T-helper 2 cell treated with Interferon-gamma antibody and Interleukin-4, amounts not matched to agents 5 μg/mL and 100 μg/mL, for 36 hours (primary cell): Measurements from ENCODE around the gene SEPTIN11.
"Not testable (repeated sequence)": the region's sequence is repeated elsewhere in the genome, so short reads cannot be mapped to it uniquely, and the experiment has no call there.

Experiments used
- DNase-seq: peaks from one replicate; pipeline ENCODE4 v3.0.0; 2021; ENCODE audit warnings: low spot score
- H3K27ac Mint-ChIP-seq: one replicate; pipeline ENCODE4 v1.8.0; 2021; ENCODE audit warnings: mild to moderate bottlenecking, mixed read lengths
- H3K27me3 Mint-ChIP-seq: one replicate; pipeline ENCODE4 v1.8.0; 2021; ENCODE audit warnings: low read depth, mixed read lengths
- H3K36me3 Mint-ChIP-seq: one replicate; pipeline ENCODE4 v1.8.0; 2021; ENCODE audit warnings: low read depth, mixed read lengths
- H3K4me1 Mint-ChIP-seq: one replicate; pipeline ENCODE4 v1.8.0; 2021; ENCODE audit warnings: low read depth, mixed read lengths
- H3K4me3 Mint-ChIP-seq: one replicate; pipeline ENCODE4 v1.8.0; 2022; ENCODE audit warnings: mild to moderate bottlenecking, moderate library complexity, mixed read lengths
- H3K9me3 Mint-ChIP-seq: one replicate; pipeline ENCODE4 v1.8.0; 2021; ENCODE audit warnings: mixed read lengths

Gene SEPTIN11

DNA sequence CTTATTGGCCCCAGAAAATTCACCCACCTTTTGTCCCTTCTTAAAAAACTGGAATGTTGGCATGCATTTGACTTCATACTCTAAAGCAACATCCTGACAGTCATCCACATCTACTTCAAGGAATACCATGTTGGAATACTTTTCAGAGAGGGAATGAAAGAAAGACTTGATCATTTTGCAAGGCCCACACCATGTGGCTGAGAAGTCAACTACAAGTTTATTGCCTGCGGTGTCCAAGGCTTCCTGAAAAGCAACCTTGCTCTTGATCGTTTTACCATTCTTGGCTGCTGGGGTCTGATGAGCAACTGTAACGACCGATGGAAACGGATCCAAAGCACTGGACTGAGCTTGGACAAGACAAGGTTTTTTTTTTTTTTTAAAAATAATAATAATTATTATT lies 9.3 kb downstream of the SEPTIN11 start:
- H3K36me3 Mint-ChIP-seq: no peaks in the 10 kb centered on the region
- no peak overlapping the region for H3K27ac Mint-ChIP-seq
- peaks cover 56% of the 10 kb centered on the region for H3K27me3 Mint-ChIP-seq
- peaks cover 7% of the 10 kb centered on the region for H3K4me1 Mint-ChIP-seq
- DNase-seq: no peak
- H3K4me3 Mint-ChIP-seq: no peak overlapping the region
- no peaks in the 10 kb centered on the region for H3K9me3 Mint-ChIP-seq

GRCh38 chr4:76960014-76960413 lies 10.5 kb downstream of the SEPTIN11 start:
- no peak overlapping the region for H3K4me3 Mint-ChIP-seq
- DNase-seq: peak; percentile 26
- peaks cover 7% of the 10 kb centered on the region for H3K4me1 Mint-ChIP-seq
- H3K36me3 Mint-ChIP-seq: no peaks in the 10 kb centered on the region
- H3K9me3 Mint-ChIP-seq: peaks cover 4% of the 10 kb centered on the region
- H3K27ac Mint-ChIP-seq: no peak overlapping the region
- peaks cover 53% of the 10 kb centered on the region for H3K27me3 Mint-ChIP-seq

DNA sequence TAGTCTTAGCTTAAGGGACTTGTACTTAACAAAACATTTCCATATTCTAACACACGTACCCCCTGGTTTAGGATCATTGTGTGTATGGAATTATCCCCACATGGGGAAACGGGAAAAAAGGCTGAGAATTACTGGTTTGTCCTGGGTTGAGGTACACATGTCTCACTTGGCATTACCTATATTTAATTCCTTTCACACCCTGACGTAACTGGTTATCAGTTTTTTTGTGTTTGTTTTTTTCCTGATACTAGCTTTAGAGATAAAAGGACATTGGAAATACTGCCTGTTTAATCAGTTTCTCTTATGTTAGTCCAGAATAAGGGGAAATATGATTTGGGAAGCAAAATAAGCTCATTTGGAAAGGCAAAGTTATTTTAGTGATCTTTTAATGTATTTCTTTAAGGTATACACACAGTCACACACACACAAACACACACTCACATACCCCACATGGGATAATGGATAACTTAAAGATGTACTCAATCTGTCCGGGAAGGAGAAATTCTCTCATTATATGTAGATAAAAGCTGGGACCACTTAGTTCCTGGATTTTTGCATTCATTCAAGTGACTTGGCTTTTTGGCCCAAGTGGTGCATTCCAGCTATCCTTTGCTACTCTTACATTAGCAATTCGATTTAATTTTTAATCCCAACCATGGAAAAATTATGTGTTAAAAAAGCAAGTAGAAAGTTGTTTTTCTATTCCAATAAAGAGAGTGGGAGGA lies 13.0 kb downstream of the SEPTIN11 start:
- peaks cover 46% of the 10 kb centered on the region for H3K27me3 Mint-ChIP-seq
- no peak overlapping the region for H3K27ac Mint-ChIP-seq
- peaks cover 7% of the 10 kb centered on the region for H3K4me1 Mint-ChIP-seq
- no peak for DNase-seq
- no peak overlapping the region for H3K4me3 Mint-ChIP-seq
- H3K9me3 Mint-ChIP-seq: peaks cover 4% of the 10 kb centered on the region
- no peaks in the 10 kb centered on the region for H3K36me3 Mint-ChIP-seq

GRCh38 chr4:76963131-76963750 lies 13.7 kb downstream of the SEPTIN11 start:
- no peak for DNase-seq

DNA sequence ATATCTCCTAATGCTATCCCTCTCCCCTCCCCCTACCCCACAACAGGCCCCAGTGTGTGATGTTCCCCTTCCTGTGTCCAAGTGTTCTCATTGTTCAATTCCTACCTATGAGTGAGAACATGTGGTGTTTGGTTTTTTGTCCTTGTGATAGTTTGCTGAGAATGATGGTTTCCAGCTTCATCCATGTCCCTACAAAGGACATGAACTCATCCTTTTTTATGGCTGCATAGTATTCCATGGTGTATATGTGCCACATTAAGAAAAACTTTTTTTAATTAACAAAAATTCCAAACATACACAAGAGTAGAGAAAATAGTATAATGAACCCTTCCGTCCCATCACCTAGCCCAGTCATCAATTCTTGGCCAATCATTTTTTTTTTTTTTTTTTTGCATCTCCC lies 14.4 kb downstream of the SEPTIN11 start:
- not testable (repeated sequence) for DNase-seq, H3K9me3 Mint-ChIP-seq, H3K36me3 Mint-ChIP-seq, H3K4me3 Mint-ChIP-seq, H3K4me1 Mint-ChIP-seq, H3K27ac Mint-ChIP-seq
- peaks cover 42% of the 10 kb centered on the region for H3K27me3 Mint-ChIP-seq

More at GRCh38 chr4:76963131-76963750, 13.7 kb downstream of the SEPTIN11 start:
- no peaks in the 10 kb centered on the region for H3K36me3 Mint-ChIP-seq
- H3K27ac Mint-ChIP-seq: no peak overlapping the region
- H3K9me3 Mint-ChIP-seq: peaks cover 4% of the 10 kb centered on the region
- H3K4me1 Mint-ChIP-seq: peaks cover 7% of the 10 kb centered on the region
- H3K4me3 Mint-ChIP-seq: no peak overlapping the region
- peaks cover 44% of the 10 kb centered on the region for H3K27me3 Mint-ChIP-seq

- Mint-ChIP-seq H3K4me3 (no peak overlapping the region), H3K4me1 (peaks cover 7% of the 10 kb centered on the region), H3K27me3 (peaks cover 43% of the 10 kb centered on the region), H3K27ac (no peak overlapping the region), H3K36me3 (no peaks in the 10 kb centered on the region), H3K9me3 (peaks cover 4% of the 10 kb centered on the region)
- no peak for DNase-seq
Observed at GRCh38 chr4:76964769-76965168, 15.2 kb downstream of the SEPTIN11 start.

- Mint-ChIP-seq H3K4me1 (no peaks in the 10 kb centered on the region), H3K36me3 (no peaks in the 10 kb centered on the region), H3K27ac (no peak overlapping the region), H3K27me3 (peaks cover 49% of the 10 kb centered on the region), H3K4me3 (no peak overlapping the region), H3K9me3 (peaks cover 4% of the 10 kb centered on the region)
- DNase-seq: no peak
Observed at GRCh38 chr4:76965866-76966579, 16.5 kb downstream of the SEPTIN11 start.

- H3K36me3 Mint-ChIP-seq: no peaks in the 10 kb centered on the region
- no peak overlapping the region for H3K4me3 Mint-ChIP-seq
- peaks cover 4% of the 10 kb centered on the region for H3K9me3 Mint-ChIP-seq
Observed at GRCh38 chr4:76968937-76969336, 19.4 kb downstream of the SEPTIN11 start.

DNA sequence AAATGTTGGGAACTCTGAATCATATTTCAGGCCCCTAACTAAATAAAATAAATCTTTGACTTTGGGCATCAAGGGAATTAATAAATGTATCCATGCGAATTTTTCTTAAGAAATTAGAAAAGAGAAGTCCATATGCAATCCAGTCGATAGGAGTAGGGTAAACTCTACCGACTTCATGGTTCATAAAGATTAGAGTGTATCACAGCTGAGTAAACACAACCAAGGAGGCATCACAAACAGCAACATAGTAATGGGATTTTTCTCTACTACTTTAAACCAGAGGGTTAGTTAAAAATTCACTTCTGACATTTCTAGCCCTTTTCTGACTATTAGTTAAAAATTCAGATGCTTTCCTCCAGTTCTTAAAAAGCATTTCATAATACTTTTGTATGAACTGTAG lies 19.9 kb downstream of the SEPTIN11 start:
- Mint-ChIP-seq H3K9me3 (no peaks in the 10 kb centered on the region), H3K27ac (no peak overlapping the region), H3K4me1 (peaks cover 2% of the 10 kb centered on the region), H3K36me3 (no peaks in the 10 kb centered on the region), H3K27me3 (peaks cover 42% of the 10 kb centered on the region), H3K4me3 (no peak overlapping the region)
- DNase-seq: no peak

More at GRCh38 chr4:76968937-76969336, 19.4 kb downstream of the SEPTIN11 start:
- peaks cover 41% of the 10 kb centered on the region for H3K27me3 Mint-ChIP-seq
- no peak overlapping the region for H3K27ac Mint-ChIP-seq
- H3K4me1 Mint-ChIP-seq: peaks cover 2% of the 10 kb centered on the region
- DNase-seq: no peak

DNA sequence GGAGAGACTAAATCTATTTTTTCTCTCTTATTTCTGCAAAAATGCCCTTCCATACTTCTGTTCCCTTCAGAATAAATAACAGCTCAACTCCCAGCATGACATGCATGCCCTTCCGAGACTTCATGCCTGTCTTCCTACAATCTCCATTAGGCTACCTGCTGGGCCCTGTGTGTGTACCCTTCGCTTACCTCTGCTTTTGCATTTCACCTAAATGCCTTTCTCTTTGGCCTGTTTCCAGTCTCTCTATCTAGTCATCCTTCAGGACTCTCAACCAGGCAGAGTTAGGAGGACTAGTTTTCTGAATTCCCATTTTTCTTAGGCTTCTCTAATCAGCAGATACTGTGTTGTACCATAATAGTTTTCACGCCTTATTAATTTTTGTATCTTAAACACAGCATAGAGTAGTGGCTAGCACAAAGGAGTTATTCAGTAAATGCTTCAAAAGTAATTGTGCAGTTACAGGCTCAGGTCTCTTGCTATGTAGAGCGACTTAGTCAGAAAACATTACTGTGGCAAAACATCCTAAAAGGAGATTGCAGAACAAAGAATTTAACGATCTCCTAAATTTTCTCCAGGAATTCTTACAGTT lies 20.5 kb downstream of the SEPTIN11 start:
- peaks cover 43% of the 10 kb centered on the region for H3K27me3 Mint-ChIP-seq
- no peaks in the 10 kb centered on the region for H3K36me3 Mint-ChIP-seq
- H3K4me3 Mint-ChIP-seq: no peak overlapping the region
- H3K27ac Mint-ChIP-seq: no peak overlapping the region
- no peak for DNase-seq
- H3K4me1 Mint-ChIP-seq: peaks cover 2% of the 10 kb centered on the region
- H3K9me3 Mint-ChIP-seq: no peaks in the 10 kb centered on the region

DNA sequence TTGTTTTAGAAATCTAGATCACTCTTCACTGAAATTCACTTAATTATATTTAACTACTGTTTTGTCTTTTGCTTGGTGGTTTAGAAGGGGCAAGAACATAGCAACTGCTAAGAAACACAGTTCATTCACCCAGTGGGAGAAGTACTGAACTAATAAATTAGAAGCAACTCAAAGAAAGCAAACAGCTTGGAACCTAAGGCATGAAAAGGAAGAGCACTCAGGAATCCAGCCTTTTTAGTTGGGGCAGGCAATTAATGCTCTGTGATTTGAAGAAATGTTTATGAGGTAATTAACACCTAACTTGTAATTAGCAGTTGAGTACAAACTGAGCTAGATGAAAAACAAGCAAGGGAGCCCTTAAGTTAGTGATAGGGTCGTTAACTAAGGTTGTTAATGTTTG lies 22.8 kb downstream of the SEPTIN11 start:
- no peak overlapping the region for H3K27ac Mint-ChIP-seq
- DNase-seq: no peak
- peaks cover 55% of the 10 kb centered on the region for H3K27me3 Mint-ChIP-seq
- H3K4me3 Mint-ChIP-seq: no peak overlapping the region
- no peaks in the 10 kb centered on the region for H3K36me3 Mint-ChIP-seq
- H3K9me3 Mint-ChIP-seq: no peaks in the 10 kb centered on the region
- peaks cover 2% of the 10 kb centered on the region for H3K4me1 Mint-ChIP-seq

DNA sequence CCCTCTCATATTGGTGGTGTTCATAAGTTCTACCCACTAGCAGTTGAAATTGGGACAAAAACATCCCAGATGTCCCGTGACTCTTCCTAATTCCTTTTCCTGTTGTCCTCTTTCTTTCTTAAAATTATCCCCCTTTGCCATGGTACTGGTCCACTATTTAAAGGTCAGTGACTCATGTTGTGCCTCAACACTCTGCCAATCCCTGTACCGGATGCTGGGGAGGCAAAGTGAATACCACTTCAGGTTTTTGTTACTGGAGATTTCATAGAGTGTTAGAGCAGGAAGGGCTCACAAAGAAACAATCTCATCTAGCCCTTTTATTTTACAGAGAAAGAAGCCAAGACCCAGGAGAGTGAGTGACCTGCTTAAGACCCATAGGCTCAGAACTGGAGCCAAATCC lies 24.6 kb downstream of the SEPTIN11 start:
- no peaks in the 10 kb centered on the region for H3K9me3 Mint-ChIP-seq
- H3K4me3 Mint-ChIP-seq: no peak overlapping the region
- H3K36me3 Mint-ChIP-seq: no peaks in the 10 kb centered on the region
- peaks cover 65% of the 10 kb centered on the region for H3K27me3 Mint-ChIP-seq
- no peak overlapping the region for H3K27ac Mint-ChIP-seq
- H3K4me1 Mint-ChIP-seq: peaks cover 6% of the 10 kb centered on the region
- DNase-seq: no peak

DNA sequence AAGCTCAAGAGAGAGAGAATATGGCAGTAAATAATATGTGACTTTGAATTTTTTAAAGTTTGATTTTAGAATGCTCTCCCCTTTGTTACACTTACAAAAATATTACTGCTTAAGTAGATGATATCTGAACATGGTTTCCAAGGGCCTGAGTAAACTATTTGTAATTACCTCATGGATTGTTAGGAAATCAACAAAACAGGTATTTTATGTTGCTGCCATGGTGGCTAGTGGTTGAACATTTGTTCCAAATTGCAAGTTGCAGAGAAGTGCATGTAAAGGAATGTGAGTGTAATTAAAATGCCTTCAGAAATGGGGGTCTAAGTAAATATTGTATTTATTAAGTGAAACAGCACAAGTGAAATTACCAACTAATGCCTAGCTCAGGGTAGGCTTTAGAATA lies 27.6 kb downstream of the SEPTIN11 start:
- Mint-ChIP-seq H3K27ac (no peak overlapping the region), H3K4me3 (no peak overlapping the region), H3K27me3 (peaks cover 77% of the 10 kb centered on the region), H3K9me3 (no peaks in the 10 kb centered on the region), H3K4me1 (peaks cover 15% of the 10 kb centered on the region), H3K36me3 (no peaks in the 10 kb centered on the region)
- no peak for DNase-seq
